DND-41 (cell line): Measurements from ENCODE around the gene ZNF232.
"Not testable (repeated sequence)": the region's sequence is repeated elsewhere in the genome, so short reads cannot be mapped to it uniquely, and the experiment has no call there.

Experiments
- CTCF ChIP-seq: IDR thresholded peaks from 2 replicates; pipeline ENCODE4 v1.5.1; 2012; ENCODE audit warnings: borderline replicate concordance, low read length, moderate library complexity, mild to moderate bottlenecking; ENCODE audit not compliant: poor library complexity, severe bottlenecking; ENCODE audit errors: extremely low read depth
- EZH2 ChIP-seq: IDR thresholded peaks from 3 replicates; pipeline ENCODE4 v1.6.1; 2012; ENCODE audit warnings: borderline replicate concordance, low read depth, mild to moderate bottlenecking, moderate library complexity, low read length, inconsistent platforms; ENCODE audit not compliant: severe bottlenecking

DNA sequence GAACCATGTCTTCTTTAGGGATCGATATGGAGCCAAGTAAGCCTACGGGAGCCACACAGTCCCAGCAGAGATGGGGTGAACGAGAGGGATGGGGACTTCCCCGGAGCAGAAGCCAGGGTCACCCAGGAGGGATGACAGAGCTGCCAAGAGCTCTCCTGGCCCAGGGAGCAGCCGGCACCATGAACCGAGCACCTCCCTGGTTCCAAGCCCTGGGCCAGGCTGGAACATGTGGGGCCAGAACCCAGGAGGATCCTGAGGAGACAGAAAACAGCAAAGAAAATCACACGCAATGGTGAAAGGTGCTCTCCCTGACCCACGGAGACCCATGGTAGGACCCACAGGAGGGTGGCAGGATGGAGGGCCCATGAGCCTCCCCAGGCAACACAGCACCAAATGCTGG lies 22.3 kb upstream of the ZNF232 start:
- TF ChIP-seq EZH2, CTCF: not testable (repeated sequence)
